Upper lobe of left lung (tissue), 4 donors: ENCODE results near the gene DIPK1A.

ENCODE experiments used
- EP300 ChIP-seq, 4 donors: sonication (generic); formaldehyde crosslinking; IDR thresholded peaks; one replicate each; pipeline ENCODE4 v1.5.1; 2017; ENCODE audit warnings: antibody characterized with exemption in 4 of 4, control low read depth in 2 of 4
- POLR2A ChIP-seq, 4 donors: fragments of 450-650 bp; IDR thresholded peaks; one replicate each; pipeline ENCODE4 v1.5.1; 2016 to 2017; ENCODE audit warnings: antibody characterized with exemption in 4 of 4, mild to moderate bottlenecking in 2 of 4
- POLR2AphosphoS5 ChIP-seq, 2 donors: sonication (generic); formaldehyde crosslinking; IDR thresholded peaks; one replicate each; pipeline ENCODE4 v1.5.1; 2017; ENCODE audit warnings: antibody characterized with exemption in 2 of 2
- TF ChIP-seq, protein P1 (sequence below), 6 experiments: fragments of 450-650 bp in 4 of 6; fragments of 200-600 bp in 2 of 6; sonication (generic) in 2 of 6; IDR thresholded peaks; one replicate each; pipeline ENCODE4 v1.5.1; 2016 to 2019; ENCODE audit warnings: antibody characterized with exemption in 6 of 6

DNA sequence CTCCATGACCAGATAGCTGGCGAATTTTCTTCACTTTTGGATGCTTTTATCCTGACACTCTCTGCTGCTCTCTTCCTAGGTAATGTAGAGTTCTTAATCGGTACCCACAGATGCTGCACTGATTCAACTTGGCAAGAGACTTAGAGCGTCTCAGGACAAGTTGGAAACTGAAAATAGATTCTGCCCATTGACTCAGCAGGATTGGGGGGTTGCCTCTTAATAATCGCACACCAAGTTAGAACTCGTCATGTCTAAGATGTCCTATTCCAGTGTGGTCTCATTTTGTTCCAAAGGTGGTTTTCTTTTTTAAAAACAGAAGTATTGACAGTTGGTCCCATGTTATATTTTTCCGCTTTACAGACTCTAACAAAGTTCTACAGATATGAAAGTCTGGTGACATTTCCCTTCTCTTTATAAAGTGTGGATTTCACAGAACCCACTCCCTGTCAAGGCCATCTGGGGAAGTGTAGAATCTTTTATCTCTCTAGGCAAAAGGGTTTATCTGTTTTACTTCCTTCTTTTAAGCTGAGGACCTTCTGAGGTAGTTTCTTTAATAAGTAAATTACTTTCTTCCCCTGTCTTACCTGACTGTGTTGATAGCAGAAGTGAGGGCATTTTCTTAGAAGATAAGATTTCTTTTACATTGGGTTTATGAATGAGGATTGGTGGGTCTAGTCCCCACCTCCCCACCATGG is 12.1 kb upstream of the DIPK1A start:
- TF ChIP-seq, protein P1, sequence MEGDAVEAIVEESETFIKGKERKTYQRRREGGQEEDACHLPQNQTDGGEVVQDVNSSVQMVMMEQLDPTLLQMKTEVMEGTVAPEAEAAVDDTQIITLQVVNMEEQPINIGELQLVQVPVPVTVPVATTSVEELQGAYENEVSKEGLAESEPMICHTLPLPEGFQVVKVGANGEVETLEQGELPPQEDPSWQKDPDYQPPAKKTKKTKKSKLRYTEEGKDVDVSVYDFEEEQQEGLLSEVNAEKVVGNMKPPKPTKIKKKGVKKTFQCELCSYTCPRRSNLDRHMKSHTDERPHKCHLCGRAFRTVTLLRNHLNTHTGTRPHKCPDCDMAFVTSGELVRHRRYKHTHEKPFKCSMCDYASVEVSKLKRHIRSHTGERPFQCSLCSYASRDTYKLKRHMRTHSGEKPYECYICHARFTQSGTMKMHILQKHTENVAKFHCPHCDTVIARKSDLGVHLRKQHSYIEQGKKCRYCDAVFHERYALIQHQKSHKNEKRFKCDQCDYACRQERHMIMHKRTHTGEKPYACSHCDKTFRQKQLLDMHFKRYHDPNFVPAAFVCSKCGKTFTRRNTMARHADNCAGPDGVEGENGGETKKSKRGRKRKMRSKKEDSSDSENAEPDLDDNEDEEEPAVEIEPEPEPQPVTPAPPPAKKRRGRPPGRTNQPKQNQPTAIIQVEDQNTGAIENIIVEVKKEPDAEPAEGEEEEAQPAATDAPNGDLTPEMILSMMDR (IDR thresholded peaks at IDR 0.05), result no peak
- TF ChIP-seq EP300 (IDR thresholded peaks at IDR 0.05) (no peak), POLR2AphosphoS5 (IDR thresholded peaks at IDR 0.05) (no peak), POLR2A (IDR thresholded peaks at IDR 0.05) (no peak)
